Mesothelial cell of epicardium (in vitro differentiated cells): Measurements from ENCODE around the gene DHRS9. TPM values are rescaled to one million over a fixed set of nuclear protein-coding genes. Genes with fewer than 3 reads are reported as not detected.

Experiments
- DNase-seq, 2 experiments: peaks; one replicate each; pipeline ENCODE4 v3.0.0; 2021; ENCODE audit warnings: low spot score in 2 of 2; ENCODE audit not compliant: unreplicated experiment in 2 of 2
- H3K27ac Mint-ChIP-seq: 2 replicates; pipeline ENCODE4 v1.8.0; 2021; ENCODE audit warnings: mixed read lengths
- H3K27me3 Mint-ChIP-seq: 2 replicates; pipeline ENCODE4 v1.8.0; 2021; ENCODE audit warnings: low read depth, mixed read lengths
- H3K36me3 Mint-ChIP-seq: 2 replicates; pipeline ENCODE4 v1.8.0; 2021; ENCODE audit warnings: mixed read lengths
- H3K4me1 Mint-ChIP-seq: 2 replicates; pipeline ENCODE4 v1.8.0; 2021; ENCODE audit warnings: mixed read lengths
- H3K4me3 Mint-ChIP-seq: 2 replicates; pipeline ENCODE4 v1.8.0; 2021; ENCODE audit warnings: mild to moderate bottlenecking, moderate library complexity, mixed read lengths
- H3K9me3 Mint-ChIP-seq: 2 replicates; pipeline ENCODE4 v1.8.0; 2021; ENCODE audit warnings: mixed read lengths
- CTCF ChIP-seq: fragments of 200-600 bp; sonication (generic); IDR thresholded peaks from one replicate; pipeline ENCODE4 v1.5.0; 2021; ENCODE audit warnings: antibody characterized with exemption; ENCODE audit not compliant: unreplicated experiment
- total RNA-seq: library from RNA; stranded (reverse); gene quantifications from 3 replicates; pipeline ENCODE4 v1.2.1, GENCODE V29; 2021

Gene DHRS9
- total RNA-seq, 1 donor from 2014 or later = 0.16 TPM

GRCh38 chr2:169104848-169105247 lies 35.5 kb downstream of the DHRS9 start:
- TF ChIP-seq CTCF = no peak
- H3K9me3 Mint-ChIP-seq = no peaks in the 10 kb centered on the region
- H3K4me1 Mint-ChIP-seq = no peaks in the 10 kb centered on the region
- no peaks in the 10 kb centered on the region for H3K36me3 Mint-ChIP-seq
- H3K4me3 Mint-ChIP-seq = no peak overlapping the region
- no peak overlapping the region for H3K27ac Mint-ChIP-seq
- H3K27me3 Mint-ChIP-seq = peaks cover 40% of the 10 kb centered on the region
- DNase-seq = no peak

DNA sequence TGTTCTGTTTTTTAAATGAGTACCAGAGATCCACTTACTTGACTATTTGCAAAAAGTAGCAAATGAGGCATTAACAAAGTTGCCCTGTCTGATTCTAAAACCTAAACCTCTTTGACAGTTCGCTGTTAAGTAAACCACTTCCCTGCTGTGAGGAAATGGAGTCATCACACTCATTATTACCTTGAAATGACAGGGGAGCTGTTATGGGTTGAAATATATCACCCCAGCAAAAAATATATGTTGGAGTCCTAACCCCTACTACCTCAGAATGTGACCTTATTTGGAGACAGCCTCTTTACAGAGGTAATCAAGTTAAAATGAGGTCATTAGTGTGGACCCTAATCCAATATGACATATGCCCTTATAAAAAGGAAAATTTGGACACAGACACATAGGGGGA lies 36.1 kb downstream of the DHRS9 start:
- Mint-ChIP-seq H3K27me3 (peaks cover 40% of the 10 kb centered on the region), H3K4me1 (no peaks in the 10 kb centered on the region), H3K36me3 (no peaks in the 10 kb centered on the region), H3K27ac (no peak overlapping the region), H3K4me3 (no peak overlapping the region), H3K9me3 (no peaks in the 10 kb centered on the region)
- TF ChIP-seq CTCF = no peak
- DNase-seq = no peak

DNA sequence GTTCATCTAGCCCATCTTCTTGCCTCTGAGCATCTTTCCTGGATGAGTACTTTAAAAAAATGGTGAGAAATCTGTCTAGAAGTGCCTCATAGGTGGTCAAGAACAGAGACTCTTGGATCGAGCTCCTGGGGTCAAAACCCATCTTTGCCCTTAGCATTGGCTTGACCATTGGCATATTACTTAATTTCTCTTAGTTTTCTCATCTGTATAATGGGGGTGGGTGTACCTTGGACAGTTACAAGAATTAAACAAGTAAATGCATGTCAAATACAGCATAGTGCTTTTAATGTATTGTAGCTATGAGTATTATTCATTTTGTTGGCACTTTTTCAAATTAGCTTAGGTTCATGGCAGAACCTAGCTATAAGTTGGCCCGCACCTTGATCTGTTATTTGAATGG lies 36.8 kb downstream of the DHRS9 start:
- no peak for DNase-seq
- peaks cover 44% of the 10 kb centered on the region for H3K27me3 Mint-ChIP-seq
- no peaks in the 10 kb centered on the region for H3K9me3 Mint-ChIP-seq
- no peak overlapping the region for H3K27ac Mint-ChIP-seq
- no peaks in the 10 kb centered on the region for H3K4me1 Mint-ChIP-seq
- TF ChIP-seq CTCF = no peak
- H3K4me3 Mint-ChIP-seq = no peak overlapping the region
- no peaks in the 10 kb centered on the region for H3K36me3 Mint-ChIP-seq

GRCh38 chr2:169106563-169107545 lies 37.5 kb downstream of the DHRS9 start:
- H3K4me1 Mint-ChIP-seq = no peaks in the 10 kb centered on the region
- H3K36me3 Mint-ChIP-seq = no peaks in the 10 kb centered on the region
- H3K9me3 Mint-ChIP-seq = no peaks in the 10 kb centered on the region
- no peak for DNase-seq
- peaks cover 46% of the 10 kb centered on the region for H3K27me3 Mint-ChIP-seq
- no peak overlapping the region for H3K4me3 Mint-ChIP-seq
- no peak overlapping the region for H3K27ac Mint-ChIP-seq
- no peak for TF ChIP-seq CTCF

DNA sequence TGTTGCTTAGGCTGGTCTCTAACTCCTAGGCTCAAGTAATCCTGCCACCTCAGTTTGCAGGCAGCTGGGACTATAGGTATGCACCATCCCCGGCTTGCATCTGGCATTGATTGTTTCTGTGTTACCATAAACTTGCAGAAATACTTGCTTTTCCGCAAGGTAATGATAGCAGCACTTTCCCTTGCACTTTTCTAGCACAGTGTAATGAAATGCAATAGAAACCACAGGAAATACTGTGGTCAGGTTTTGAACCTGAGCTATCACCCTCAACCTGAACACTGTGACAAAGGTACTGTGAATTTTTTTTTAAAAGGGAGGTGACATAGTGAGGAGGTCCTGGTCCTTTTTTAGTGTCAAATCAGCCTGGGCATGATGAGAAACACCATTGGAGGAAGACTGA lies 38.3 kb downstream of the DHRS9 start:
- H3K36me3 Mint-ChIP-seq = no peaks in the 10 kb centered on the region
- no peak for TF ChIP-seq CTCF
- H3K27me3 Mint-ChIP-seq = peaks cover 43% of the 10 kb centered on the region
- H3K27ac Mint-ChIP-seq = no peak overlapping the region
- H3K4me3 Mint-ChIP-seq = no peak overlapping the region
- H3K4me1 Mint-ChIP-seq = peaks cover 4% of the 10 kb centered on the region
- no peaks in the 10 kb centered on the region for H3K9me3 Mint-ChIP-seq
- no peak for DNase-seq
